COR-L47 (cell line): Measurements from ENCODE around the gene LRIG2.
"Not testable (repeated sequence)": the region's sequence is repeated elsewhere in the genome, so short reads cannot be mapped to it uniquely, and the experiment has no call there.

Source experiments
- DNase-seq: peaks from one replicate; lab custom pipeline; 2025; lab: John Stamatoyannopoulos, UW

LRIG2 gene

GRCh38 chr1:113063456-113063855 is 9.5 kb upstream of the LRIG2 start:
- DNase-seq, result not testable (repeated sequence)

- no peak for DNase-seq
Measured at GRCh38 chr1:113072141-113072756, 749 bp upstream of the LRIG2 start.

- peak; percentile 61 for DNase-seq
Measured at GRCh38 chr1:113073479-113073950, 517 bp downstream of the LRIG2 start.

GRCh38 chr1:113074237-113074636 is 1.2 kb downstream of the LRIG2 start:
- DNase-seq, result no peak

GRCh38 chr1:113077978-113078377 is 5.0 kb downstream of the LRIG2 start:
- DNase-seq, result not testable (repeated sequence)

GRCh38 chr1:113086541-113086940 is 13.5 kb downstream of the LRIG2 start:
- DNase-seq, result no peak

- DNase-seq, result no peak
Measured at GRCh38 chr1:113088972-113089371, 16.0 kb downstream of the LRIG2 start.

- no peak for DNase-seq
Measured at GRCh38 chr1:113090051-113090450, 17.1 kb downstream of the LRIG2 start.

- no peak for DNase-seq
Measured at GRCh38 chr1:113091988-113092594, 19.1 kb downstream of the LRIG2 start.

GRCh38 chr1:113094506-113094905 is 21.5 kb downstream of the LRIG2 start:
- DNase-seq, result no peak

- DNase-seq, result no peak
Measured at GRCh38 chr1:113095790-113096455, 22.9 kb downstream of the LRIG2 start.

- no peak for DNase-seq
Measured at GRCh38 chr1:113096493-113096892, 23.5 kb downstream of the LRIG2 start.

- DNase-seq, result no peak
Measured at GRCh38 chr1:113101588-113101987, 28.6 kb downstream of the LRIG2 start.

- no peak for DNase-seq
Measured at GRCh38 chr1:113103048-113103447, 30.1 kb downstream of the LRIG2 start.

GRCh38 chr1:113103977-113104376 is 31.0 kb downstream of the LRIG2 start:
- no peak for DNase-seq

- no peak for DNase-seq
Measured at GRCh38 chr1:113106910-113107309, 33.9 kb downstream of the LRIG2 start.

GRCh38 chr1:113109908-113110554 is 37.0 kb downstream of the LRIG2 start:
- no peak for DNase-seq

- no peak for DNase-seq
Measured at GRCh38 chr1:113118266-113118665, 45.3 kb downstream of the LRIG2 start.

GRCh38 chr1:113123737-113124136 is 50.7 kb downstream of the LRIG2 start:
- no peak for DNase-seq

GRCh38 chr1:113124366-113124765 is 51.4 kb downstream of the LRIG2 start:
- DNase-seq, result no peak

- DNase-seq, result no peak
Measured at GRCh38 chr1:113125517-113125916, 52.5 kb downstream of the LRIG2 start.

GRCh38 chr1:113126207-113126606 is 53.2 kb downstream of the LRIG2 start:
- DNase-seq, result no peak

- no peak for DNase-seq
Measured at GRCh38 chr1:113128116-113128515, 55.1 kb downstream of the LRIG2 start.
